Stimulated activated memory B cell treated with anti-CD40 and anti-IgM and Interleukin-4, amounts not matched to agents 10 μg/mL and 1 μg/mL and 100 μg/mL, for 72 hours (primary cell): Measurements from ENCODE around the gene CGN.
A peak's percentile ranks its signal among the peaks of the same experiment; 100 is the strongest.

ENCODE experiments used
- ATAC-seq: fragments of 150-1000 bp; cut with Tn5 transposase; 2 replicates; pipeline ENCODE4 v1.10.0; 2021
- H3K27ac Mint-ChIP-seq: one replicate; pipeline ENCODE4 v1.8.0; 2022; ENCODE audit warnings: mild to moderate bottlenecking, mixed read lengths
- H3K27me3 Mint-ChIP-seq: one replicate; pipeline ENCODE4 v1.8.0; 2022; ENCODE audit warnings: mixed read lengths
- H3K36me3 Mint-ChIP-seq: one replicate; pipeline ENCODE4 v1.8.0; 2022; ENCODE audit warnings: mixed read lengths
- H3K4me1 Mint-ChIP-seq: one replicate; pipeline ENCODE4 v1.8.0; 2022; ENCODE audit warnings: mixed read lengths
- H3K4me3 Mint-ChIP-seq: one replicate; pipeline ENCODE4 v1.8.0; 2022; ENCODE audit warnings: mild to moderate bottlenecking, moderate library complexity, mixed read lengths
- H3K9me3 Mint-ChIP-seq: one replicate; pipeline ENCODE4 v1.8.0; 2022; ENCODE audit warnings: mixed read lengths

The CGN gene

GRCh38 chr1:151545542-151545941, 34.4 kb downstream of the CGN start:
- Mint-ChIP-seq H3K4me1 (peaks cover 16% of the 10 kb centered on the region), H3K4me3 (no peak overlapping the region), H3K27me3 (peaks cover 6% of the 10 kb centered on the region), H3K36me3 (no peaks in the 10 kb centered on the region), H3K27ac (no peak overlapping the region), H3K9me3 (no peaks in the 10 kb centered on the region)
- ATAC-seq: no peak

- no peak overlapping the region for H3K27ac Mint-ChIP-seq
- H3K4me3 Mint-ChIP-seq: no peak overlapping the region
- H3K4me1 Mint-ChIP-seq: peaks cover 9% of the 10 kb centered on the region
- no peaks in the 10 kb centered on the region for H3K36me3 Mint-ChIP-seq
- no peak for ATAC-seq
- no peaks in the 10 kb centered on the region for H3K9me3 Mint-ChIP-seq
- H3K27me3 Mint-ChIP-seq: no peaks in the 10 kb centered on the region
Measured at GRCh38 chr1:151546011-151546925, 35.1 kb downstream of the CGN start.

GRCh38 chr1:151547119-151547899, 36.1 kb downstream of the CGN start:
- Mint-ChIP-seq H3K36me3 (no peaks in the 10 kb centered on the region), H3K9me3 (no peaks in the 10 kb centered on the region), H3K27ac (no peak overlapping the region), H3K4me1 (no peaks in the 10 kb centered on the region), H3K4me3 (no peak overlapping the region), H3K27me3 (no peaks in the 10 kb centered on the region)
- no peak for ATAC-seq

GRCh38 chr1:151547900-151548230, 36.7 kb downstream of the CGN start:
- Mint-ChIP-seq H3K4me1 (no peaks in the 10 kb centered on the region), H3K27me3 (no peaks in the 10 kb centered on the region), H3K36me3 (no peaks in the 10 kb centered on the region), H3K27ac (no peak overlapping the region), H3K9me3 (no peaks in the 10 kb centered on the region), H3K4me3 (no peak overlapping the region)
- no peak for ATAC-seq

DNA sequence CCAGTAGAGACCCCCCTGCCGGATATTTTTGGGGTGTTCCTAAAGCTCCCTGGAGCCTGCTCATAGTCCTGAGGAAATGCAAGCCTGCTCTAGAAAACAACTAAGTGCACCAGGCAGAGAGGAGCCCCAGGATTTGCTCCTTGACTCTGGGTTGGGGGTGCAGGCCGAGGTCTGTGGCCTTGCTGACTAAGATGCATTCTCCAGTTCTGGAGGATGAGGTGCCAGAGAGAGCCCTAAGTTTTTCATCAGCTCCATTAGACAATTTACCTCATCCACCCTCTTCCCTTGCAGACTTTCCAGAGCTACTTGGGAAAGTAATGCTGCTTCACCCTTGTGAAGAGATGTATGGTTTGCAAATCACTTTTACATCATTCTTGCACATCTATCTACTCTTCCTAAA, 38.0 kb downstream of the CGN start:
- no peaks in the 10 kb centered on the region for H3K27me3 Mint-ChIP-seq
- H3K27ac Mint-ChIP-seq: no peak overlapping the region
- no peaks in the 10 kb centered on the region for H3K36me3 Mint-ChIP-seq
- H3K9me3 Mint-ChIP-seq: no peaks in the 10 kb centered on the region
- H3K4me1 Mint-ChIP-seq: no peaks in the 10 kb centered on the region
- H3K4me3 Mint-ChIP-seq: no peak overlapping the region
- no peak for ATAC-seq

- Mint-ChIP-seq H3K4me1 (no peaks in the 10 kb centered on the region), H3K4me3 (no peak overlapping the region), H3K27ac (no peak overlapping the region), H3K36me3 (no peaks in the 10 kb centered on the region), H3K27me3 (no peaks in the 10 kb centered on the region), H3K9me3 (no peaks in the 10 kb centered on the region)
- ATAC-seq: no peak
Measured at GRCh38 chr1:151553659-151554058, 42.5 kb downstream of the CGN start.

DNA sequence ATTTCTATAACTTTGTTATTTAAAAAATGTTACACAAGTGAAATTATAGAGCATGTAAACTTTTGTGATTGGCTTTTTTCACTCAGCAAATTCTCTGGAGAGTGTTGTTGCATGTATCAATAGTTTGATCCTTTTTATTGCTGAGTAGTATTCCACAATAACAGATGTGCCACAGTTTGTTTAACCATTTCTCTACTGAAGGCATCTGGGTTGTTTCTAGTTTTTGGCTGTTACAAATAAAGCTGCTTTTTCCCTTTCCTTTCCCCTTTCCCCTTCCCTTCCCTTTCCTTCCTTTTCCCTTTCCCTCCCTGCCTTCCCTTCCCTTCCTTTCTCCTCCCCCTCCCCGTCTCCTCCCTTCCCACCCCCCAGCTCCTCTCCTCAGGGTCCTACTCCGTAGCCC, 44.9 kb downstream of the CGN start:
- no peak overlapping the region for H3K4me3 Mint-ChIP-seq
- no peaks in the 10 kb centered on the region for H3K27me3 Mint-ChIP-seq
- H3K27ac Mint-ChIP-seq: no peak overlapping the region
- ATAC-seq: no peak
- H3K36me3 Mint-ChIP-seq: no peaks in the 10 kb centered on the region
- H3K4me1 Mint-ChIP-seq: no peaks in the 10 kb centered on the region
- H3K9me3 Mint-ChIP-seq: no peaks in the 10 kb centered on the region

DNA sequence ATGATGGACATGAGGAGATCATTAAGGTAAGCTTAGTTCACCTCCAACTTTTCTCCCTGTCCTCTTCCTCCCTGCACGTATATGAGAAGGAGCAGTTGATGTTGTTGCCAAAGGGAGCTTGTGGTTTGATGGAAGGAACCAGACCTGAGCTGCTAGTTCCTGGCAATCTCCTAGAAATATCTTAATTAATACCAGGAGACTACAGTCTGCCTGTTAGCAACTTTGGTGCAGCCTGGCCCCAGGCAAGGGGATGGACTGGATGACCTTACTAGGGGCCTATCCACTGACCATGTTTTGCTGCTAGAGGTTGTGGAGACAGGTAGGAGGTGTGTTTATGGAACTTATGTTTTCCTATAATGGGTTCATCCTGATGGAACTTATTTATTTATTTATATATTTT, 51.5 kb downstream of the CGN start:
- no peaks in the 10 kb centered on the region for H3K9me3 Mint-ChIP-seq
- no peaks in the 10 kb centered on the region for H3K27me3 Mint-ChIP-seq
- no peaks in the 10 kb centered on the region for H3K4me1 Mint-ChIP-seq
- no peaks in the 10 kb centered on the region for H3K36me3 Mint-ChIP-seq
- H3K27ac Mint-ChIP-seq: no peak overlapping the region
- ATAC-seq: no peak
- H3K4me3 Mint-ChIP-seq: no peak overlapping the region

GRCh38 chr1:151563376-151563775, 52.2 kb downstream of the CGN start:
- H3K27ac Mint-ChIP-seq: no peak overlapping the region
- H3K27me3 Mint-ChIP-seq: no peaks in the 10 kb centered on the region
- H3K9me3 Mint-ChIP-seq: no peaks in the 10 kb centered on the region
- H3K36me3 Mint-ChIP-seq: no peaks in the 10 kb centered on the region
- no peak overlapping the region for H3K4me3 Mint-ChIP-seq
- no peaks in the 10 kb centered on the region for H3K4me1 Mint-ChIP-seq
- no peak for ATAC-seq

DNA sequence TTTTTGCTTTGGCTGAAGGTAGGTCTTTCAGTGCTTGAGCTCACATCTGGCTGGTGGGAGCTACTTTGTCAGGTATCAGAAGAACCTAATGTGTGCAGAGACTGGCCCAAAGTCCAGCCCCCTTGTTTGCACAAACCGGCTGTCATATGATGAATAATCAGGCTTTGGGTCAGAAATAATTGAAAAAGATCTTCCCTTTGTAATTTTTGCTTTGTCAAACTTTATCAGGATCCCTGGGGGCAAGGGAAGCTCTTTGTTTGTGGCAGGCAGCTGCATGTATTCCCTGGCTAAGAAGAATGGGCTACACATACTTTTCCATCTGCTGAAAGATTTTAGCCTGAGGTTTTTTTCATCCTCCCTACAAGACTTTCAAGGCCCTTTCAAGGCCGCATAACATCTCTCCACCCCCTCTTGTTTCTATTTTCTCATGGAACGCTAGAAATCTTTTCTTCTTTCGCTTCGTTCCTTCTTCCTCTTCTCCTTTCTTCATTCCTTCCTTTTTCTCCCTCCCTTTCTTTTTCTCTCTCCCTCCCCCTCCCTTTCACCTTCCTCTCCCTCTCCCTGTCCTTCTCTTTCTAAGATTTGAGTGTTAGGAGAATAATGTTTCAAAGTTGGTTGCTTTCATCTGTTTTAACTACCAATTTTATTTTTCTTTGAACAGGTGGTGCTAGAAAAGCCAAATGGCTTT, 54.5 kb downstream of the CGN start:
- Mint-ChIP-seq H3K36me3 (no peaks in the 10 kb centered on the region), H3K27me3 (no peaks in the 10 kb centered on the region), H3K27ac (no peak overlapping the region), H3K4me1 (no peaks in the 10 kb centered on the region), H3K4me3 (no peak overlapping the region), H3K9me3 (no peaks in the 10 kb centered on the region)
- ATAC-seq: no peak

DNA sequence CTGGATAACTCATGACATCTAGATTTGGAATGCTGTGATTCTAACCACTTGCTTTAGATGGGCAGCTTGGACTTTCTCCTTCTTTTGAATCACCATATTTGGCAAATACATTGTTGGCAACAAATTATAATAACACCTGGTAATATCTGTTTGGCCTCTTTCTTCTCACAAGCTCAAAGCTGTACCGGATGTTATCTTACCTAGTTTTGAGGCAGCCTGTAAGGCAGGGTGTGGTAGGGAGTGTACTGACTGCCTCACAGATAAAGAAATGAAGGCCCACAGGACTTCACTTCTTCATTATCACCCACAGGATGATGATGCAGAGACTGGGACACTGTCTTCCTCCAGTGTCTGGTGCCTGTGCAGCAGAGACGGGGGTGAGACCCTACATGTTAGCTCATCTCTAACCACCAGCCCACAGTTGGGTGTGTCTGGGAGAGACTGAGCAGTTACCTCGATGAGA, 57.5 kb downstream of the CGN start:
- Mint-ChIP-seq H3K36me3 (no peaks in the 10 kb centered on the region), H3K4me3 (no peak overlapping the region), H3K27me3 (no peaks in the 10 kb centered on the region), H3K9me3 (no peaks in the 10 kb centered on the region), H3K4me1 (no peaks in the 10 kb centered on the region), H3K27ac (no peak overlapping the region)
- no peak for ATAC-seq

DNA sequence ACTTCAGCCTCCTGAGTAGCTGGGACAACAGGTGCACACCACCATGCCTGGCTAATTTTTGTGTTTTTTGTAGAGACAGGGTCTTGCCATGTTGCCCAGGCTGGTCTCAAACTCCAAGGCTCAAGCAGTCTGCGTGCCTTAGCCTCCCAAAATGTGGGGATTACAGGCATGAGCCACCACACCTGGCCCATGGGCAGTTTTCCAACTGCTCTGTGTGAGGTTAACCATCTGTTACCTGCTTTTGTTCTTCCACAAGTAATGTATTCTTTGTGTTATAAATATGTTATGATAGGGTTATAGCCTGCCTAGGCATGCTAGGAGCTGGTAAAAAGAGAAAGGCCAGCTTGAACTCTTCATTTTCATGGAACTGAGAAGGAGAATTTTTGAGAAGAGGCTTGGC, 59.6 kb downstream of the CGN start:
- Mint-ChIP-seq H3K36me3 (no peaks in the 10 kb centered on the region), H3K27me3 (no peaks in the 10 kb centered on the region), H3K9me3 (no peaks in the 10 kb centered on the region), H3K4me1 (no peaks in the 10 kb centered on the region), H3K27ac (no peak overlapping the region), H3K4me3 (no peak overlapping the region)
- no peak for ATAC-seq

DNA sequence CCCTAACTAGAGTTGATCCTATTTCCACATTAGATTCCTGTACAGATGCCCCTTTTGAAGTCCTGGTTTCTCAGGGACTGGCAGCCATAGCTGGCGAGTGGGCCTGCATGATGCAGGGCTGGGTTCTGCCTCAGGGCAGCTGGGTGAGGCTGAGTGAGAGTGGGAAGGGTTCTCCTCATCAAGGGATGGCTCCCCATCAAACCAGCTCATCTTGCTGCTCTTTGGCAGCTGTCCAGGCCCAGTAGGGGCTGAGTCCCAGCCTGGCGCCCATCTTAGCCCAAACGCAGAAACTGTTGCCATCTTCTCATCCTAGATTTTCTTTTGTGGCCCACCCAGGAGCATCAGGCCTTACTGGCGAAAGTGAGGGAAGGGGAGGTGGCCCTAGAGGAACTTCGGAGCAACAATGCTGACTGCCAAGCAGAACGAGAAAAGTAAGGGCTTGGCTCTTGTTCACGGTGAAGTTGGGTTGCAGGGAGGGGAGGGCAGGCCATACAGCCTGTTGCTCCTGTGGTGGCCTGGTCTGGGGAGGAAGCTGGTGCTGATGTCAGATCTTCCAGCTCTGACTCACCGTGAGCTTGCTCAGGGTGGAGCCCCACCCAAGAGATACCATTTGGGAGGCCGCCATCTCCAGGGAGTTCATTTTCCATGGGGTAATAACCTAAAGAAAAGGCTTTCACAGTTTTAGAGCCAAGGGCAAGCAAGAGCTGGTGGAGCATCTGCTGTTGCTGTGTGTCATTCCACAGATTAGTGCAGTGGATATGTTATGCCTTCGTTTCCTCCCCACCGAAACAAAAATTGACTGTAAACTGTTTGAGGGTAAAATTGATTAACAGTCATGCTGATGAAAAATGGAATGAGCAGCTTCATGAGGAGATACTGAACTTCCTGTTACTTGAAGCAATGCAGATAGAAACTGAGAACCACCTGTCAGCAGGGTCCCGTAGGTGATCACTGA, 63.7 kb downstream of the CGN start:
- no peak overlapping the region for H3K27ac Mint-ChIP-seq
- ATAC-seq: peak; percentile 48
- H3K4me3 Mint-ChIP-seq: no peak overlapping the region
- H3K4me1 Mint-ChIP-seq: no peaks in the 10 kb centered on the region
- H3K9me3 Mint-ChIP-seq: no peaks in the 10 kb centered on the region
- no peaks in the 10 kb centered on the region for H3K27me3 Mint-ChIP-seq
- no peaks in the 10 kb centered on the region for H3K36me3 Mint-ChIP-seq

DNA sequence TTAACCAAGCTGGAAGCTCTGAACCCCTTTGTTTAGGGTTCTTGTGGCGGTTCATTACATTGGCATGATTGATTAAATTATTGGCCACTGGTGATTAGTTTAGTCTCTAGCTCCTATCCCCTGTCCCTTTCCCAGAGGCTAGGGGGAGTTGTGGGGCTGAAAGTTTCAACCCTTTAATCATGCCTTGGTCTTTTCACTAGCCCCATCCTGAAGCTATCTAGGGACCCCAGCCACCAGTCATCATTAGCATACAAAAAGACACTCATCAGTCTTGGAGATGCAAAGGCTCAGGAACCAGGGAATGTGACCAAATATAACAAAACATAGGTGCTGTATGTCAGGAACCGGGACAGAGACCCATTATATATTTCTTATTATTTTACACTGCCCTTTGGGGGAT, 66.0 kb downstream of the CGN start:
- Mint-ChIP-seq H3K27me3 (no peaks in the 10 kb centered on the region), H3K4me1 (no peaks in the 10 kb centered on the region), H3K9me3 (no peaks in the 10 kb centered on the region), H3K36me3 (no peaks in the 10 kb centered on the region), H3K4me3 (no peak overlapping the region), H3K27ac (no peak overlapping the region)
- ATAC-seq: no peak

DNA sequence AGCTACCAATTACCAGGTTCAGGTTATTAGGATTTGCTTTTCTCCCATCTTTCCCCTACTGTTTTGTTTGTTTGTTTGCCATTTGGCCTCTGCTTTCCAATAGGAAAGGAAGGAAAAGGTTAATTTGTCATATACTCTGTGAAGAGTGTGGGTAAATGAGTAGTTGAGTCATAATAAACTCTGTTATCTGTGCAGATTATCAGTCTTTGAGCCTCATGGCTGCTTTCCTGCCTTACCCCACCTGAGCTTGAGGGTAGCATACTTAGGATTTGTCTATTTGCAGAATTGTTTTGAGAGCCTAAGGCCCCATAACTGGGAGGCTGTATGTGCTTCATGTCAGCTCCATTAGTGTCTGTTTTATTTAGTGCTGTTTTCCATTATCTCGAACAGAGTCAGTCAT, 67.8 kb downstream of the CGN start:
- H3K4me1 Mint-ChIP-seq: no peaks in the 10 kb centered on the region
- H3K27me3 Mint-ChIP-seq: no peaks in the 10 kb centered on the region
- no peaks in the 10 kb centered on the region for H3K36me3 Mint-ChIP-seq
- H3K27ac Mint-ChIP-seq: no peak overlapping the region
- ATAC-seq: no peak
- H3K9me3 Mint-ChIP-seq: no peaks in the 10 kb centered on the region
- no peak overlapping the region for H3K4me3 Mint-ChIP-seq
